ENCODE results near the gene PCDH9.

Gene PCDH9

DNA sequence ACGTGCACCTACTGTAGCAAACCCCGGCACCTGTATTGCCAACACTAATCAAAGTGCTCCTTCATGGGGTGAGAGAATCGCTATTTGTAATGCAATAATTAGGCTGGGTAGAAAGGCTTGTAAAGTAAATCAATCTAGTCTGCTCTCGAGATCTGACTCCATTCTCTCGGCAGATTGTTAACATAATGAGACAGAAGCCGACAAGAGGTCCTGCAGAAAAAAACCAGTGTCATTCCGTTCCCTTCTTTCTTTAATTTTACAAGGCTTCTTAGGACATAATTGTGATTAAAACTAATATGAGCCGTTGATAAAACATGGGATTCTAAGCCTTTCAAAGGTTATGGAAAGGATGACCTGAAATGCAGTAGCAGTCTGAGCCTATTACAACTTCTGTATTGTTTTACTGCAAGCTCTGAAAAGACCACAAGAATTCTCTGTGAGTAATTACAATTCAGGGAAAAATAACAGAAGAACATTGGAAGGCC, 530.0 kb downstream of the PCDH9 start:
- no peak for DNase-seq

GRCh38 chr13:66693656-66694055, 536.5 kb downstream of the PCDH9 start:
- no peak for DNase-seq

GRCh38 chr13:66691149-66691548, 539.0 kb downstream of the PCDH9 start:
- DNase-seq = no peak

DNA sequence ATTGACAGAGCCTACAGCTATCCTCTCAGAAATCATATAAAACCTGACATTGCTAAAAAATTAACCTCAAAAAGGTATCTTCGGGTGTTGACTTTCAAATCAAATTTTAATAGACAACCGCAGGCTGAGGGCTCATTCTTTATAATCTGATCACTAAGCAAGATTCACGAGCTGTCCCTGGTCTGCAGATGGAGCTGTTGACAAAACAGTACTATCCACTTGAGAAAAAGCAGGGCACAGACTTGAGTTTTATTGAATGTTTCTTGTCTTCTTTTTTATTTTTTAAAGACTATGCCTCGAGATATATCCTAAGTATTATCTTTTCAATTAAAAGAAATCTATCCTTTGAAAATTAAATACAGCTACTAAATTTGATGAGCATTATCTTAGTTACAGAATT, 540.5 kb downstream of the PCDH9 start:
- no peak for DNase-seq

GRCh38 chr13:66689037-66689619, 541.0 kb downstream of the PCDH9 start:
- no peak for DNase-seq

DNA sequence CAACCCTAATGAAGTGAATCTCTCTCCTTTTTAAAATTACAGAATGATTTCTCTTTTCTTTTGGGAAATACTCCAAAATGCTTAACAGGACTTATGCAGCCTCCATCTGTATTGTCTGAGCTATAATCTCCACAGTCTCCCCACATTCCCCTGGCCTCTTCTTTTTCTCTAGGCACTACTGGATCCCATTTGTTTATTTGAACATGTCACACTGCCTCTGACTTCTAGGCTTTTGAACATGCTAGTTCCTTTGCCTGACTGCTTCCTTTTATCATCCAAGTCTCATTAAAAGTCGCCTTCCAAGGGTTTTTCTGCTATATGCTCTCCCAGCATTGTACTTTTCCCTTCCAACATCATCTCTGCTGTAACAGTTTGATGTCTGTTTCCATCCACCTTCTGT, 548.7 kb downstream of the PCDH9 start:
- no peak for DNase-seq

- DNase-seq = no peak
Observed at GRCh38 chr13:66680031-66680430, 550.1 kb downstream of the PCDH9 start.

DNA sequence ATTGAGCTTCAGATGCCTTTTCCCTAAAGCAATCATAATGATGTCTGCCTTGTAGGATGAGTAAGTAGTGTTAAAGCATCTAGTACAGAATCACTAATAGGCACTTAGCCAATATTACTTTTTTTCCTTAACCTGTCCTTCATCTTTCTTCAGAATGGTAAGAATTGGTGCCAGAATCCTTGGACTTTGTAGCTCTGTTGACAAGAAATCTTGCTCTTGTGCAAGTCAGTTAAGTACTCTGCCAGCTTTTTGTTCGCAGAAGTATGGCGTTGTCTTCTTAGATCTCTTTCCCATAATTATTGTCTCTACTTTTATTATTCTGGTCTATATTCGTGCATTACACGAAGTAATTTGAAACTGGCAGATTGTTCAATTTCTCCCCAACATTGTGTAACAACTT, 554.5 kb downstream of the PCDH9 start:
- DNase-seq = no peak

- no peak for DNase-seq
Observed at GRCh38 chr13:66673401-66673800, 556.7 kb downstream of the PCDH9 start.

DNA sequence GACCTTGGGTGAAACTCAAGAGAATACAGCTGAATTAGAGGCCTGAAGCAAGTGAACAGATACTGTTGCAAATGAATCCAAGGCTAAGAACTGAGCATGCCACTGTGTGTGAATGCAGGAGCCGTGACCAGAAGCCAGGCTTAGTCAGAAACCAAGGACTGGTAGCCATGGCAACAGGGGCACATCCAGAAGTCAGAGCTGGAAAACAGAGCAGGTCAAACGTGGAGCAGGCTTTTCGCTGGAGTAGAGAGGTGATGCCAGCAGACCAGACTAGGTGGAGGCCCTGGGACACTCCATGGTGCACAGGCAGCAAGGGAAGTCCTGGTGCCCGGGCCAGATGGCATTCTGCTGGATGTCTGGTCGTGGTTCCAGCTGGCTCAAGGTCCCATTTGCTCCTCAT, 564.1 kb downstream of the PCDH9 start:
- DNase-seq = no peak

- DNase-seq = no peak
Observed at GRCh38 chr13:66663711-66664110, 566.4 kb downstream of the PCDH9 start.

- DNase-seq = no peak
Observed at GRCh38 chr13:66663206-66663605, 566.9 kb downstream of the PCDH9 start.

DNA sequence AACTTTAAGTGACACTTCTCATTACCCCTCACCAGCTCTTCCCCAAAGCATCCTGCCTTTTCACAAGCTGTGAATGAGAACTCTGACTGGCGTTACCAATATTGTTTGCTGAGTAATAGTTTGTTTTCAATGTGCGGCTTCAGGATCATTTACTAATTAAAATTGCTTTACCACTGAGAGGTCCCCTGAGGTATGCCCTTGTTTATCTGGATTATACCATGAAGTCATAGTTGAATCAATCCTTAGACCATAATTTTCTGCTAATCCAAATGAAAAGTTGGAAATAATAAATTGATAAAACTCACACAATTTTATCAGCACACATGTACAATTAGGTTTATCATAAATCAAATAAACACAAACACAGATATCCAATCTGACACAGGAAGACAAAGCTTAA, 568.8 kb downstream of the PCDH9 start:
- no peak for DNase-seq

GRCh38 chr13:66660468-66660813, 569.7 kb downstream of the PCDH9 start:
- no peak for DNase-seq

DNA sequence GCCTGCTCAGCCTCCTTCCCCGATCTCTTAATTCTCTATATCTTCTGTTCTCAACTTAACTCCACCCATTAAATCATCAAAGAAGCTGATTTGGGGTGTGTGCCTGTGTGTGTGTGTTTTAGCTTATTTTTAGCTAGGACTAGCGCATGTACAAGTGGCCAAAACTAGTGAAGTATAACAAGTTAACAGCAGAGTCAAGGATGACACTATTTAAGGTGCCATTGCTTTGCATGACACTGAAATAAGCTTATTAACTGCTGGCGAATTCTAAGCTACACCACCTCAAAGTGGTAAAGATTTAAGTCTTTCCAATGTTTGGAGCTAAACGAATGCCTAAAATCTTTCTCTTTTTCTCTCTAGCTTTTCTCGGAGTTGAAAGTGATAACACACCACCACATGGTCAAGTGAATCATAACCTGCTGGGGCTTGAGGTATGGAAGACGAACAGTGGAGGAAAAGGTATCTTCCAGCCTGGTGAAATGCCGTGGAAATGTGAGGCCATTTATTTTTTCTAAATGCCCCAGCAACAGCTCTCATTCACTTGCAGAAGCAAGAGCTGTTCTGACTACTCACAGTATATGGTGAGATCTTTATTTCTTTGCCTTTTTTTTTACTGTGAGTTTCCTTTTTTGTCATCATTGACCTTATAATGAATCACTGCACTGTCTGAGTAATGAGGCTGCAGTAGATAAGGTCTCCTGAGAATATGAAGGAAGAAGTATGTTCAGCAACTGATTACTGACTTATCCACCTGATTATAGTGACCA, 570.3 kb downstream of the PCDH9 start:
- DNase-seq = no peak

- DNase-seq = no peak
Observed at GRCh38 chr13:66659286-66659685, 570.9 kb downstream of the PCDH9 start.

DNA sequence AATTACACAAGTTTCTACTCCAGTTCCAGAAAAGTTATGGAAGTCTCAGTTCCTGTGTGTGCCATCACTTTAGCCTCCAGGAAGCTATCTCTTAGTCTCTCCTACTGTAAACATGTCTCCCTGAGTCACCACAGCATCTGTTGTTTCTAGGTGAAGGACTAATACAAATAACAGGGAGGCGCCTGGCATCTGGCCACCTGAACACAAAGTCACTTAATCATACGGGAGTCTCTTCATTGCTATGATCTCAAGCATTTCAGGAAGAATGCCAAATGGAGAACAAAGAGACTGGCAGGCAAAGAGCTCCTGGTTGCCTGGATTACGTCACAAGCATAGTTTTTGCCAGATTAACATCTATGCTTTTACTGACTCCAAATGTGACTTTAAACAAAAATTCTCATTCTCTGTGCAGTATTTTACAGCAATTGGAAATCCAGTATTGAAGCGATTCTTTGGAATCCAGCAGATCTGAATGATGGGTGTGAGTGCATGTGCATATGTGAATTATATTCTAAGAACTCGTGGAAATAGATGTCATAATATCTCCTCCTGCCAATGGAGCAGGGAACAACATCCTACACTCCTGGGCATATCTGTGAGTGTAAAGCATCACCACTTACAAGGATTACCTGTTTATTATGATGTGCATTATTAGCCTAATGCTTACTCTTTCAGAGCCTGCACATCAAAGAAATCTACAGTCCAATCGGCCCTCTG, 572.8 kb downstream of the PCDH9 start:
- no peak for DNase-seq

DNA sequence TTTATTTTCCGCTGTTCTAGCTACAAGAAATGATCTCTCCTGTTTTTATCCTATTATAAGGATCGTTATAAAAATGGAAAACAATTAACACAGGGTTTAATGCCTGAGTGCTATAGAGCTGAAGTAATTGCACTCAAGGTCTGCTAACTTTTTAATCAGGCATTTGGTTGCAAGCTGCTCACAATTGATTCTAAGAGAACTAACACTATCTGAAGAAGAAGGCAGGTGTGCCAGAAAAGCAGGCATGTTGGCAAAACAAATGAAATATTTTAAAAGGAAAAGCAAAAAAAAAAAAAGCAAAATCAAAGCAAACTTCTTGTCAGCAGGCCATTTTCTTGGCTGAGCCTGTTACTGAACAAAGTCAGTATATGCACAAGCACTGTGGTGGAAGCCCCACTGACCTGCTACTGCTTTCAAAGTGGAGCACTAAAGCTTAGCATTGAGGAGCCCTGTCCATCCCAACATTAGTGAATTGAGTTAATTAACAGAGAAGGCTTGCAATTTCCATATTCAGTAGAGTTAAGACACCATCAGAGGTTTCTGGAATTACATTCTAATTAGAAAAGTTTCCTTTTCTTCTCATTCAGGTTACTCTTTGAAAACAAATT, 574.2 kb downstream of the PCDH9 start:
- no peak for DNase-seq

DNA sequence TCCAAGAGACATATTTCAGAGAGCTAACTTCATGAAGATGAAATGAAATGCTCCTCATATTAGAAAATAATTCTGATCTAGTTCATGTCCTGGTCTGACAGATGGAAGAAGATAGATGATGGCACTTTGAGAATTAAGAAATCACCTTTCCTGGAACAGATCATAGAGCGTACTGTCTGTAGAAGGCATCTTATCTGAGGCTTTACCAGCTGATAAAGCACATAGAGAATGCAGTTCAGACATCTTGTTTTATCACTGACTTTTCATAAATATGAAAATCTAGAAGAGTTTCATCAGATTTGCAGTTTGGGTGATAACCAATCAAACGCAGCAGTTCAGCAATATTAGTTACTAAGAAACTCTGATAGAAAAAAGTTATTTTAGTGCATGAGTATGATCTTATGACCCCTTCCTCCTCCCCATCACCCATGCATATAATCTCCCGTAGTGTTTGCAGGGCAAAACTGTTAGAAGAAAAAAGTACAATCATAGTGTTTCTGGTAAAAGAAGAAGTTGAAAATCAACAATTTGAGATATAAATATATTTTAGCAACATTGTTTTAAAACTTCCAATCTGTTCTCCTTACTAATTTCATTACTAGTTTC, 585.2 kb downstream of the PCDH9 start:
- no peak for DNase-seq

DNA sequence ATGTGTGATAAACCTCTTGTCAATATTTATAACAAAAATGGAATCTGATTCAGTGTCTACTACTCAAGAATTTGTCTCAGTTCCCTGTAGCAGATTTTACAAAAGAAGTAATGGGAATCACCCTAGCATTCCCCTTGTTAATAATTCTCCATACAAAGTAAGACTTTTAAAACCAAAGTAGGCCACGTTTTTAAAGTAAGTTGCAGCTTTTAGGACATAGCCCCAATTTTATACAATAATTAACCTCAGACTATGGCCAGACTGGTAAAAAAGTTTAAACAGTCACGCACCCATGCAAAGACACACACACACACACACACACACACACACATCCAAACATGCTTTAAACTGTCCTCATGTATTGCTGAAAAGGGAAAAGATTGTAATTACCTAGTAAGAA, 589.9 kb downstream of the PCDH9 start:
- DNase-seq = no peak

GRCh38 chr13:66639044-66639443, 591.1 kb downstream of the PCDH9 start:
- no peak for DNase-seq

- no peak for DNase-seq
Observed at GRCh38 chr13:66635526-66635925, 594.6 kb downstream of the PCDH9 start.

- DNase-seq = no peak
Observed at GRCh38 chr13:66634384-66634783, 595.8 kb downstream of the PCDH9 start.

All from KG1 (cell line).